HG03280 (cell line): ENCODE data around the gene FLNA.
A peak's percentile ranks its signal among the peaks of the same experiment; 100 is the strongest.
"Not testable (repeated sequence)": the region's sequence is repeated elsewhere in the genome, so short reads cannot be mapped to it uniquely, and the experiment has no call there.

ENCODE experiments used
- ATAC-seq: cut with Tn5 transposase; IDR thresholded peaks from one replicate; pipeline ENCODE4 v1.9.1; 2021; ENCODE audit warnings: mild to moderate bottlenecking, moderate library complexity; ENCODE audit not compliant: unreplicated experiment

Gene FLNA

DNA sequence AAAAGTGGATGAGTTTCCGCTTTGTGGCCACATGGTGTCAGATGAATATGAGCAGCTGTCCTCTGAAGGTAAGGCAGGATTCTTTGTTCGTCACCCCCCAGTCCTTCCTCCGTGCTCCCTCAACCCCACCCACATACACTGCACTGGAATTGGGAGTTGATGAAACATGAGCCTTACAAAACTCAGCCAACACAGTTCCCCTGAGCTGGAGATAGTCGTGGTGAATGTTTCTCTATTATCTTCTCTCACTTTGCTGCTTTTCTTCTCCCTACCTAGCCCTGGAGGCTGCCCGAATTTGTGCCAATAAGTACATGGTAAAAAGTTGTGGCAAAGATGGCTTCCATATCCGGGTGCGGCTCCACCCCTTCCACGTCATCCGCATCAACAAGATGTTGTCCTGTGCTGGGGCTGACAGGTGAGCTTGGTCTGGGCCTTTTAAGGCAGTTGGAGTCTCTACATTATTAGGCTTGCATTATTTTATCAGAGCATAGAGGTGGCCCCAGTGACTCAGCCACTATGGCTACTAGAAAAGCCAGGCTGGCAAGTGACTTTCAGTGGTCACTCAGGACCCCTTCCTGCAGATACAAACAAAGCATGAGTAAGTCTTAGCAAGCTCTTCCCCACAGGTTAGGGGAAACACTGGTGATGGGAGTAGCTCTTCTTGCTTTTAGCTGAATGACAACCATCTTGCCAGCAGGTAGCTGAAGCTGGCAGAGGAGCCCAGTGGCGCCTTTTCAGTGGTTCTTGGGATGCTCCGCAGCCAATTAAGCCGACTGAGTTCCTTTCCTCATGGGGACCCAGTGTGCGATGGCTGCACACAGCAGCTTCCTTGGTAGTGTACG lies 25.3 kb upstream of the FLNA start:
- no peak for ATAC-seq

DNA sequence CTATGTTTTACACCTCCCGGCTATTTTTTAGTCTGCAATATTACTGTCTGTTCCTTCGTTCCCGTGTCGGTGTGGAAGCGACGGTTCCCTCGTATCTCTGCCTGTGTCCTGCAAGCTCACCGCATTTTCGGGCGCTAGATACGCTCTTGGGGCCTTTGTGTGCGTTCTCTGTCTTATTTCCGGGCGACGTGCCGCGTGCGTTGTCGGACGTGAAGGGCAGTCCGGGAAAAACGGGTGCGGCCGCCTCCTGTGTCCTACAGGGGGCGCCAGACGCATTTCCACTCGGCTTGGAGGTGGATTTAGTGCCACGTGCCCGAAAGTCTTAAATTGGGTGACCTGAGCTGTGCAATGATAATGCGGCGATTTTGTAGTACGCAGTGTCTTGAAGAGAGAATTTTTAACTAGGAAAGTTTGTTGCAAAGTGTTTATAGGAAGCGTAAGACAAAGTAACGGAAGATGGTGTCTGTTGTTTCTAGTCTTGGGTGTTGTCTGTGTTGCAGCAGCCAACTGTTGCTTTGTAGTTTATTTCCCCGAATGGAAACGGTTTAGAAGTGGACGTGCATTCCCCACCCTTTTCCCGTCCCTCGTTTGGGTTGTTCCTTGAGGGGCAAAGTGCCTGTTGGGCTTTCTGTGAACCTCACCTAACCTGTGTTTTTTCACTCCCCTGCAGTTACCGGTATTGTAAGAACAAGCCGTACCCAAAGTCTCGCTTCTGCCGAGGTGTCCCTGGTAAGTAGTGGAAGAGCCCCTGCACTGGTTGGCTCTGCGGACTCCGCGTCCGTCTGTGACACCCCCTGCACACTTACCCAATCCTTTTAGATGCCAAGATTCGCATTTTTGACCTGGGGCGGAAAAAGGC lies 24.5 kb upstream of the FLNA start:
- ATAC-seq, result peak; percentile 25

GRCh38 chrX:154397888-154398667 lies 23.6 kb upstream of the FLNA start, which contains the start of gene RPL10:
Gene RPL10 (plus strand): TSS chrX:154398377. CDS start chrX:154398520, 143 bp downstream.
- ATAC-seq, result peak; percentile 83

DNA sequence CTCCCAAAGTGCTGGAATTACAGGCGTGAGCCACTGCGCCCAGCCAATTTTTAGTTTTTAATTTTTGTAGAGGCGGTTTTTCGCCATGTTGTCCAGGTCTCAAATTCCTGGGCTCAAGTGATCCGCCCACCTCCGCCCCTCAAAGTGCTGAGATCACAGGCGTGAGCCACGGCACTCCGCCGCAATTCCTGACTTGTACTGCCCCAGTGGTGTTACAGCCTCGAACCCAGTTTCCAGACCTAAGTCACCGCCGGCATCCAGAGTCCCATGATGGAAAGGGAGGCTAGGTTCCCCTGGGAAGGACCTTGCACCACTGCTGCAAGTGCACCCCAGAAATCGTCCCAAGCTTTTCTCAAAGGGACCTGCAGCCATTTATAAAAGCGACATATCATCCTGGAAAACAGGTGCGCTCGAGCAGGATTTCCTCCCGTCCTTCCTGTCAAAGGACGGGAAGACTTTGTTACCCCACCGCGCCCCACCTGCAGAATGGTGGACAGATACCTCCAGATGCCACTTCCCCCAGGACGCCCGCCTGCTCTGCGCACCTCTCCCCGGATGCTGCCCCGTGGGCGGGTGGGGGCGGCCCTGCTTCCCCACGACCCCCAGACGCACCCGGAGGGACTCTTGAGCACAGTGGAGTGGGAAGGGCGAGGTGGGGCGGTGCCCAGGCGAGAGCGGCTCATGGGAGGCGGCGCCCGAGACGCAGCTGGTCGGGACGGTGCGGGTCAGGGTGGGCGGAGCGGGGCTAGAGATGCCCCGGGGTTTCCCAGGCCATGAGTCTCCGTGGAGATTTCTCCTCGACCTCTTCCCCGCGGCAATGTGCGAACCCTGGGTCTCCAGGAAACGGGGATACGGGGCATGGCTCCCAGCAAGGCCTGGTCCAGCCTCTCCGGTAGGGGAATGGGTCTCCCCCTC lies 22.8 kb upstream of the FLNA start:
- ATAC-seq, result peak; percentile 53

- not testable (repeated sequence) for ATAC-seq
Measured at GRCh38 chrX:154396363-154396762, 21.9 kb upstream of the FLNA start.

DNA sequence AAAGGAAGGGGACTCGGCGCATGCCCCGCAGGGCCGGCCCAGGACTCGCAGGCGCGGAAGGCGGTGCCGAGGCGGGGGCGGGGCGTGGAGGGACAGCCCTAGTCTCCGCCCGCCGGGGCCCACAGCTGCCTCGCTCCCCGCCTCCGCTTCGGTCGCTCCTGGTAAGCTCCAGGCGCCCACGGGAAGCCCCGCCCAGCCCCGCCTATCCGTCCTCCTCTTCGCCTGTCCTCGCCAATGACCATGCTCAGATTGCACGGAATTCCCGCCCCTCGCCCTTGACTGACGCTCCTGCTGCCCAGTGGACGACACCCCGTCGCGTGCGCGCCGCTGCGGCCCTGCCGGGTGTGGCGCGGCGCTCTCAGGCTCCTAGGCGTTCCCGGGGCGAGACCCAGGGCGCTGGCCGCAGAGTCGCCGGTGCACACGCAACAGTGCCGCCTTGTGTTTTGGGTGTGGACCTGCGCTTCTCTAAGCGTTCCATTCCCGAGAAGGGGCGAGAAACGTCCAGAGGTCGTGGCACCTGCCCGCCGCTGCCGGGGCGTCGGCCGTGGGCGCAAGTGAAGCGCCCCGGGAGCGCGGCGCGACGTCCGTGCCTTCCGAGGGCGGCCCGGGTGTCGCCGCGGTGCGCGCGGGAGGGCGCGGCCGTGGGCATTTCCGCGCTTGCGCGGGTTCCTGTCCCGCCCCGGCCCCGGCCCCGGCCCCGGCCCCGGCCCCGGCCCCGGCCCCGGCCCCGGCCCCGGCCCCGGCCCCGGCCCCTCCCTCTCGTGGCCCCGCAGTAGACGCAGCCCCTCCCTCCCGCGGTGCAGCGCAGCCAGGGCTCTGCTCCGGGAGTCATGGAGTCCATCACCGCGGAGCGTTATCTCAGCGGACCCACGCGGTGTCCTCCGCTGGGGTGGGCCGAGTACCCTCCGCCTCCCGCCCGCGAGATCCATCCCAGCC lies 15.6 kb upstream of the FLNA start:
- ATAC-seq, result peak; percentile 79

GRCh38 chrX:154388649-154389048 lies 14.2 kb upstream of the FLNA start:
- ATAC-seq, result not testable (repeated sequence)

GRCh38 chrX:154388094-154388493 lies 13.7 kb upstream of the FLNA start:
- ATAC-seq, result peak; percentile 34

- no peak for ATAC-seq
Measured at GRCh38 chrX:154384284-154384892, 10.0 kb upstream of the FLNA start.

- no peak for ATAC-seq
Measured at GRCh38 chrX:154383359-154384283, 9.2 kb upstream of the FLNA start.

- no peak for ATAC-seq
Measured at GRCh38 chrX:154382483-154383069, 8.1 kb upstream of the FLNA start.

- ATAC-seq, result no peak
Measured at GRCh38 chrX:154381271-154381670, 6.8 kb upstream of the FLNA start.

DNA sequence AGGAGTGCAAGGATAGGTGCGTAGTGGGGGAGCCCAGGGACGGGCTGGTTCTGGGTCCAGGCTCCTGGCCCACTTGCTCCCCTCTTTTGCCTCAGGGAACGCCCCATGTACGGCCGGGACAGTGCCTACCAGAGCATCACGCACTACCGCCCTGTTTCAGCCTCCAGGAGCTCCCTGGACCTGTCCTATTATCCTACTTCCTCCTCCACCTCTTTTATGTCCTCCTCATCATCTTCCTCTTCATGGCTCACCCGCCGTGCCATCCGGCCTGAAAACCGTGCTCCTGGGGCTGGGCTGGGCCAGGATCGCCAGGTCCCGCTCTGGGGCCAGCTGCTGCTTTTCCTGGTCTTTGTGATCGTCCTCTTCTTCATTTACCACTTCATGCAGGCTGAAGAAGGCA lies 6.4 kb upstream of the FLNA start:
- no peak for ATAC-seq

DNA sequence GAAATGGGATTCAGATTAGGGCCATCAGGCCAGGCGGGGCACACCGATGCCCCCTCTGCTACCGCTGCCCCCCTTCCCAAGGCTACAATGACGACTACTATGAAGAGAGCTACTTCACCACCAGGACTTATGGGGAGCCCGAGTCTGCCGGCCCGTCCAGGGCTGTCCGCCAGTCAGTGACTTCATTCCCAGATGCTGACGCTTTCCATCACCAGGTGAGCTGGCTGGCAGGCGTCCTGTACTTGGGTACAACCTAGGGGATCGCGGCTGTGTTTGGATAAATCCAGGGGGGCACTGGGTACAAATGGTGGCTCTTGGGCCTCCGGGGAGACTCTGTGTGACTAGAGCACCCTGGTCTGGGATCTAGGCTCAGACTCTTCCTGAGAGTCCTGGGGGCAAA lies 5.7 kb upstream of the FLNA start:
- no peak for ATAC-seq

DNA sequence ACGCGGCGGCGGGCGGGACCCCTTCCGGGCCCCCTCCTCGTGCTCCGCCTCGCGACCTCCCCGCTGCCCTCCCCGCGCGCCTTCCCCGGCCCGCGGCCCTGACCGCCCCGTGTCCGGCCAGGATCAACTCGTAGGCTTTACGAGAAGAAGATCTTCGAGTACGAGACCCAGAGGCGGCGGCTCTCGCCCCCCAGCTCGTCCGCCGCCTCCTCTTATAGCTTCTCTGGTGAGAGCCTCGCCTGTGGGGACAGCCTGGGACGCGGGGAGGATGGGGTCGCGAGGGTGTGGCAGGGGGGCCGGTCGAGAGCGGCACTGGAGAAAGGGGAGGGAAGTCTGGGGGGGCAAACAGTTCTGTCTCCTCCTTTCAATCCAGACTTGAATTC lies 5.1 kb upstream of the FLNA start:
- peak; percentile 0 for ATAC-seq

GRCh38 chrX:154378799-154379568 lies 4.5 kb upstream of the FLNA start, which contains the start of gene EMD:
Gene EMD (plus strand): TSS chrX:154379295. CDS start chrX:154379485, 190 bp downstream.
- ATAC-seq, result peak; percentile 79
